ENCODE results near the gene BCL2A1. TPM values are rescaled to one million over a fixed set of nuclear protein-coding genes. Genes with fewer than 3 reads are reported as not detected.
"Not testable (repeated sequence)": the region's sequence is repeated elsewhere in the genome, so short reads cannot be mapped to it uniquely, and the experiment has no call there.

The BCL2A1 gene
- total RNA-seq, 1 experiment from 2014 or later: not detected

GRCh38 chr15:79943820-79944219 is 27.2 kb downstream of the BCL2A1 start:
- CTCF ChIA-PET: no interaction called here
- BruUV-seq (replicated peaks): no TSS peak
- H3K27me3 Mint-ChIP-seq (ENCODE audit: unreplicated experiment): peaks cover 14% of the 10 kb centered on the region
- no peak for TF ChIP-seq CTCF (IDR thresholded peaks at IDR 0.05; ENCODE audit: unreplicated experiment)
- no peak overlapping the region for H3K4me3 Mint-ChIP-seq (ENCODE audit: low read depth, unreplicated experiment)
- no peak overlapping the region for H3K27ac Mint-ChIP-seq (ENCODE audit: unreplicated experiment)
- H3K36me3 Mint-ChIP-seq (ENCODE audit: insufficient read depth, unreplicated experiment): no peaks in the 10 kb centered on the region
- no peaks in the 10 kb centered on the region for H3K4me1 Mint-ChIP-seq (ENCODE audit: low read depth, unreplicated experiment)
- DNase-seq: no peak
- intact Hi-C loops (cut with micrococcal nuclease; ENCODE audit: unreplicated experiment): no loop called here
- H3K9me3 Mint-ChIP-seq (ENCODE audit: low read depth, unreplicated experiment): no peaks in the 10 kb centered on the region

- intact Hi-C loops (cut with micrococcal nuclease; ENCODE audit: unreplicated experiment): no loop called here
- BruUV-seq (replicated peaks): no TSS peak
- Mint-ChIP-seq H3K4me1 (ENCODE audit: low read depth, unreplicated experiment) (no peaks in the 10 kb centered on the region), H3K27me3 (ENCODE audit: unreplicated experiment) (peaks cover 14% of the 10 kb centered on the region), H3K27ac (ENCODE audit: unreplicated experiment) (no peak overlapping the region), H3K9me3 (ENCODE audit: low read depth, unreplicated experiment) (no peaks in the 10 kb centered on the region), H3K36me3 (ENCODE audit: insufficient read depth, unreplicated experiment) (no peaks in the 10 kb centered on the region), H3K4me3 (ENCODE audit: low read depth, unreplicated experiment) (no peak overlapping the region)
- no peak for DNase-seq
- CTCF ChIA-PET: no interaction called here
- TF ChIP-seq CTCF (IDR thresholded peaks at IDR 0.05; ENCODE audit: unreplicated experiment): no peak
These were observed 28.1 kb downstream of the BCL2A1 start for GRCh38 chr15:79942741-79943481.

- Mint-ChIP-seq H3K27me3 (ENCODE audit: unreplicated experiment) (no peaks in the 10 kb centered on the region), H3K4me1 (ENCODE audit: low read depth, unreplicated experiment) (no peaks in the 10 kb centered on the region), H3K27ac (ENCODE audit: unreplicated experiment) (no peak overlapping the region), H3K4me3 (ENCODE audit: low read depth, unreplicated experiment) (no peak overlapping the region), H3K9me3 (ENCODE audit: low read depth, unreplicated experiment) (no peaks in the 10 kb centered on the region), H3K36me3 (ENCODE audit: insufficient read depth, unreplicated experiment) (no peaks in the 10 kb centered on the region)
- no peak for DNase-seq
- CTCF ChIA-PET: no interaction called here
- no TSS peak for BruUV-seq (replicated peaks)
- no peak for TF ChIP-seq CTCF (IDR thresholded peaks at IDR 0.05; ENCODE audit: unreplicated experiment)
- intact Hi-C loops (cut with micrococcal nuclease; ENCODE audit: unreplicated experiment): no loop called here
These were observed 31.6 kb downstream of the BCL2A1 start for GRCh38 chr15:79939399-79939798.

GRCh38 chr15:79938143-79938542 is 32.9 kb downstream of the BCL2A1 start:
- CTCF ChIA-PET: no interaction called here
- TF ChIP-seq CTCF (IDR thresholded peaks at IDR 0.05; ENCODE audit: unreplicated experiment): no peak

GRCh38 chr15:79935556-79936201 is 35.3 kb downstream of the BCL2A1 start:
- H3K4me3 Mint-ChIP-seq (ENCODE audit: low read depth, unreplicated experiment); H3K9me3 Mint-ChIP-seq (ENCODE audit: low read depth, unreplicated experiment); BruUV-seq (replicated peaks); intact Hi-C loops (cut with micrococcal nuclease; ENCODE audit: unreplicated experiment); H3K27ac Mint-ChIP-seq (ENCODE audit: unreplicated experiment); H3K4me1 Mint-ChIP-seq (ENCODE audit: low read depth, unreplicated experiment); DNase-seq; H3K36me3 Mint-ChIP-seq (ENCODE audit: insufficient read depth, unreplicated experiment); CTCF ChIA-PET; H3K27me3 Mint-ChIP-seq (ENCODE audit: unreplicated experiment): not testable (repeated sequence)

More at GRCh38 chr15:79938143-79938542, 32.9 kb downstream of the BCL2A1 start:
- no TSS peak for BruUV-seq (replicated peaks)
- Mint-ChIP-seq H3K9me3 (ENCODE audit: low read depth, unreplicated experiment) (no peaks in the 10 kb centered on the region), H3K27me3 (ENCODE audit: unreplicated experiment) (no peaks in the 10 kb centered on the region), H3K36me3 (ENCODE audit: insufficient read depth, unreplicated experiment) (no peaks in the 10 kb centered on the region), H3K4me3 (ENCODE audit: low read depth, unreplicated experiment) (no peak overlapping the region), H3K27ac (ENCODE audit: unreplicated experiment) (no peak overlapping the region), H3K4me1 (ENCODE audit: low read depth, unreplicated experiment) (no peaks in the 10 kb centered on the region)
- intact Hi-C loops (cut with micrococcal nuclease; ENCODE audit: unreplicated experiment): no loop called here
- DNase-seq: no peak
